Neural progenitor cell (in vitro differentiated cells): ENCODE results near the gene ZNF516. TPM values are rescaled to one million over a fixed set of nuclear protein-coding genes. Genes with fewer than 3 reads are reported as not detected.

Source experiments
- DNase-seq: peaks from one replicate; pipeline ENCODE4 v3.0.0-alpha.2; 2016; ENCODE audit warnings: low spot score
- H2AFZ ChIP-seq: fragments of 200-600 bp; sonication (generic); replicated peaks from 2 replicates; pipeline ENCODE4 v1.6.1; 2016; ENCODE audit warnings: antibody characterized with exemption
- H3F3A ChIP-seq: fragments of 200-600 bp; sonication (generic); 2 replicates; pipeline ENCODE4 v1.6.1; 2016; ENCODE audit warnings: antibody characterized with exemption, low read depth
- H3K27ac ChIP-seq: fragments of 200-600 bp; sonication (generic); 2 replicates; pipeline ENCODE4 v1.5.1; 2016; ENCODE audit warnings: mild to moderate bottlenecking
- H3K27me3 ChIP-seq: fragments of 200-600 bp; sonication (generic); 2 replicates; pipeline ENCODE4 v1.6.1; 2016; ENCODE audit warnings: mild to moderate bottlenecking, moderate library complexity
- H3K36me3 ChIP-seq: fragments of 200-600 bp; sonication (generic); 2 replicates; pipeline ENCODE4 v1.5.1; 2016
- H3K4me1 ChIP-seq: fragments of 200-600 bp; sonication (generic); 2 replicates; pipeline ENCODE4 v1.6.1; 2016; ENCODE audit warnings: mixed run types
- H3K4me2 ChIP-seq: fragments of 200-600 bp; sonication (generic); 2 replicates; pipeline ENCODE4 v1.6.1; 2016
- H3K4me3 ChIP-seq: fragments of 200-600 bp; sonication (generic); 2 replicates; pipeline ENCODE4 v1.5.1; 2016
- H3K79me2 ChIP-seq: fragments of 200-600 bp; sonication (generic); 2 replicates; pipeline ENCODE4 v1.6.1; 2016; ENCODE audit warnings: low read depth
- H3K9ac ChIP-seq: fragments of 200-600 bp; sonication (generic); 2 replicates; pipeline ENCODE4 v1.6.1; 2016
- H3K9me3 ChIP-seq: fragments of 200-600 bp; sonication (generic); 2 replicates; pipeline ENCODE4 v1.5.1; 2016; ENCODE audit warnings: low read depth
- H4K20me1 ChIP-seq: fragments of 200-600 bp; sonication (generic); 2 replicates; pipeline ENCODE4 v1.6.1; 2016; ENCODE audit warnings: low read depth
- H3K27ac Mint-ChIP-seq: 3 replicates; pipeline ENCODE4 v1.8.0; 2021; ENCODE audit warnings: mixed read lengths
- H3K27me3 Mint-ChIP-seq: 2 replicates; pipeline ENCODE4 v1.8.0; 2022; ENCODE audit warnings: low read depth, mild to moderate bottlenecking, inconsistent platforms, moderate library complexity, mixed read lengths; ENCODE audit not compliant: insufficient read depth
- H3K36me3 Mint-ChIP-seq: 3 replicates; pipeline ENCODE4 v1.8.0; 2021; ENCODE audit warnings: mixed read lengths
- H3K4me1 Mint-ChIP-seq: 3 replicates; pipeline ENCODE4 v1.8.0; 2021; ENCODE audit warnings: mixed read lengths
- H3K4me3 Mint-ChIP-seq: 3 replicates; pipeline ENCODE4 v1.8.0; 2021; ENCODE audit warnings: mild to moderate bottlenecking, moderate library complexity, mixed read lengths
- H3K9me3 Mint-ChIP-seq: 3 replicates; pipeline ENCODE4 v1.8.0; 2020; ENCODE audit warnings: mixed read lengths
- EZH2 ChIP-seq: fragments of 200-600 bp; sonication (generic); IDR thresholded peaks from 2 replicates; pipeline ENCODE4 v1.6.1; 2017; ENCODE audit warnings: antibody characterized with exemption, mild to moderate bottlenecking, moderate library complexity
- EZH2phosphoT487 ChIP-seq: fragments of 200-600 bp; sonication (generic); IDR thresholded peaks from 2 replicates; pipeline ENCODE4 v1.6.1; 2017; ENCODE audit warnings: antibody characterized with exemption
- total RNA-seq: library from RNA; depleted of rRNA; stranded (reverse); fragments of >200 nt; gene quantifications from 2 replicates; pipeline ENCODE4 v1.2.3, GENCODE V29; 2015; ENCODE audit warnings: low replicate concordance
- TF ChIP-seq, protein P1 (sequence below): fragments of 200-600 bp; sonication (generic); IDR thresholded peaks from 2 replicates; pipeline ENCODE4 v1.5.1; 2017; ENCODE audit warnings: antibody characterized with exemption, mild to moderate bottlenecking

ZNF516 gene
- total RNA-seq, 1 donor from 2014 or later, result 45.5 TPM

DNA sequence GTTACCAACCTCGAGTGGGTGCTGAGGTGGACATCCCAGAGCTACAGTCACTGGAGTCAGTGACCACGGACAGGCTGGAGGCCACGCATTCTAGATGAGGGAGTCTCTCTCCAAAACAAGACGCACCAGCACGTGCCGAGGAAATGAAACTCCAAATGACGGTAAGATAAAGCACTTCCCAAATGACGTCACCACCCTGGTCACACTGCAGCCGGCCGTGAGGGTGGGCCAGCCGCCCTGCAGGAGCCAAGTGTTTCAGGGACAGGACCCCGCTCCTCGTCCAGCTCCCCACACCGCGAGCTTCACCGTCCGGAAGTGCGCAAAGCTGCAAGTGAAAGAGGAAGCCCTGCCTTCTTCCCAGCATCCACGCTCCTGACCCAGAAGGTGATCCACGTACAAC, 99.4 kb downstream of the ZNF516 start:
- Mint-ChIP-seq H3K27ac (no peak overlapping the region), H3K4me3 (no peak overlapping the region), H3K36me3 (peaks cover 24% of the 10 kb centered on the region), H3K4me1 (peaks cover 22% of the 10 kb centered on the region), H3K27me3 (peaks cover 6% of the 10 kb centered on the region), H3K9me3 (peaks cover 7% of the 10 kb centered on the region)
- Histone ChIP-seq H3K27me3 (no peaks in the 10 kb centered on the region), H2AFZ (no peak overlapping the region), H3K36me3 (no peaks in the 10 kb centered on the region), H3K9me3 (no peaks in the 10 kb centered on the region), H3K79me2 (peaks cover 75% of the 10 kb centered on the region), H3K4me2 (no peak overlapping the region), H3F3A (peaks cover 15% of the 10 kb centered on the region), H3K9ac (no peak overlapping the region), H3K27ac (no peak overlapping the region), H4K20me1 (peaks cover 77% of the 10 kb centered on the region), H3K4me3 (no peak overlapping the region), H3K4me1 (peaks cover 13% of the 10 kb centered on the region)
- no peak for DNase-seq
- TF ChIP-seq EZH2phosphoT487, result no peak
- TF ChIP-seq, protein P1, sequence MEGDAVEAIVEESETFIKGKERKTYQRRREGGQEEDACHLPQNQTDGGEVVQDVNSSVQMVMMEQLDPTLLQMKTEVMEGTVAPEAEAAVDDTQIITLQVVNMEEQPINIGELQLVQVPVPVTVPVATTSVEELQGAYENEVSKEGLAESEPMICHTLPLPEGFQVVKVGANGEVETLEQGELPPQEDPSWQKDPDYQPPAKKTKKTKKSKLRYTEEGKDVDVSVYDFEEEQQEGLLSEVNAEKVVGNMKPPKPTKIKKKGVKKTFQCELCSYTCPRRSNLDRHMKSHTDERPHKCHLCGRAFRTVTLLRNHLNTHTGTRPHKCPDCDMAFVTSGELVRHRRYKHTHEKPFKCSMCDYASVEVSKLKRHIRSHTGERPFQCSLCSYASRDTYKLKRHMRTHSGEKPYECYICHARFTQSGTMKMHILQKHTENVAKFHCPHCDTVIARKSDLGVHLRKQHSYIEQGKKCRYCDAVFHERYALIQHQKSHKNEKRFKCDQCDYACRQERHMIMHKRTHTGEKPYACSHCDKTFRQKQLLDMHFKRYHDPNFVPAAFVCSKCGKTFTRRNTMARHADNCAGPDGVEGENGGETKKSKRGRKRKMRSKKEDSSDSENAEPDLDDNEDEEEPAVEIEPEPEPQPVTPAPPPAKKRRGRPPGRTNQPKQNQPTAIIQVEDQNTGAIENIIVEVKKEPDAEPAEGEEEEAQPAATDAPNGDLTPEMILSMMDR, result no peak
- TF ChIP-seq EZH2, result no peak

DNA sequence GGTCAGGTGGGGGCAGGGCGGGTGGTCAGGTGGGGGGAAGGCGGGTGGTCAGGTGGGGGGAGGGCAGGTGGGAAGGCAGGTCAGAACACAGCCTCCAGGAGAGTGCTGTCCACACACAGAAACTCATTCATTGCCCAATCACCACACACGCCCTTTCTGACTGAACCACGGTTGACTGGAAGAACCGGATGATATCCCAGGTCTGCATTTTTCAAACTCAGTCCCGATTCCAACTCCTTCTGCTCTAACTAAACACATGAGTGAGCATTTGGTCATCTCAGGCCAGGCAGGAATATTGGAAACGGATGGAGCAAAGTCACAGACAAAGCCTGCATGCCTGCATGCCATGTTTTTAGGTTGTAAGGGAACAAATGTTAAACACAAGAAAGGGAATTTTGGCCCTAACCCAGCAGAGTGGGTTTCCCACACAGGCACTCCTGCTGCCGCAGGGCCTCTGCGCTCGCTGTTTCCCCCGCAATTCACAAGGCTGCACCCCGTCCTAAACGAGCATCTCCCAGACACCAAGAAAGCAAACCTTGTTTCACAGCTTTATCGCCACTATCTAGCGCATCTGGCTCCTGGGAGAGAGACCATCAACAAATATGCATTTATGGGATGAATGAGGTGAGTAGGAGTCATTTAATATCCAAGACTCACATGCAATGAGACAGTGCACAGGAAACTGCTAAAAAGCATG, 100.1 kb downstream of the ZNF516 start:
- Histone ChIP-seq H3F3A (peaks cover 8% of the 10 kb centered on the region), H3K9ac (no peak overlapping the region), H3K4me3 (no peak overlapping the region), H2AFZ (no peak overlapping the region), H4K20me1 (peaks cover 77% of the 10 kb centered on the region), H3K79me2 (peaks cover 76% of the 10 kb centered on the region), H3K4me2 (no peak overlapping the region), H3K27me3 (no peaks in the 10 kb centered on the region), H3K9me3 (no peaks in the 10 kb centered on the region), H3K27ac (no peak overlapping the region), H3K36me3 (no peaks in the 10 kb centered on the region), H3K4me1 (peaks cover 8% of the 10 kb centered on the region)
- TF ChIP-seq EZH2phosphoT487, result no peak
- no peak for TF ChIP-seq EZH2
- TF ChIP-seq, protein P1, result no peak
- Mint-ChIP-seq H3K27me3 (peaks cover 9% of the 10 kb centered on the region), H3K4me3 (no peak overlapping the region), H3K4me1 (peaks cover 20% of the 10 kb centered on the region), H3K9me3 (peaks cover 9% of the 10 kb centered on the region), H3K27ac (peak overlapping the region; percentile 57), H3K36me3 (peaks cover 29% of the 10 kb centered on the region)
- no peak for DNase-seq

DNA sequence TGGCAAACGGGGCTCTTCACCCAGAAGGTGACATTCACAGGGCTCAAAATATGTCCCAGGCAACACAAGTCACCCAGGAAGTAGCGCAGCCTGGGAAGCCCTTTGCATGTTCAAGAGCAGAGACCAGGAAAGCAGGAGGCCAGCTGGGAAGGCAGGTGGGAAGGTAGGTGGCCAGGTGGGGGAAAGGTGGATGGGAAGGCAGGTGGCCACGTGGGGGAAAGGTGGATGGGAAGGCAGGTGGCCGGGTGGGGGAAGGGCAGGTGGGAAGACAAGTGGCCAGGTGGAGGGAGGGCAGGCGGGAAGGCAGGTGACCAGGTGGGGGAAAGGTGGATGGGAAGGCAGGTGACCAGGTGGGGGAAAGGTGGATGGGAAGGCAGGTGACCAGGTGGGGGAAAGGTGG, 102.7 kb downstream of the ZNF516 start:
- no peak for DNase-seq
- Histone ChIP-seq H3K9me3 (no peaks in the 10 kb centered on the region), H3F3A (no peaks in the 10 kb centered on the region), H3K27ac (no peak overlapping the region), H3K4me2 (no peak overlapping the region), H3K79me2 (peaks cover 78% of the 10 kb centered on the region), H2AFZ (no peak overlapping the region), H4K20me1 (peaks cover 55% of the 10 kb centered on the region), H3K4me3 (no peak overlapping the region), H3K27me3 (no peaks in the 10 kb centered on the region), H3K36me3 (no peaks in the 10 kb centered on the region), H3K4me1 (no peaks in the 10 kb centered on the region), H3K9ac (no peak overlapping the region)
- Mint-ChIP-seq H3K27ac (no peak overlapping the region), H3K27me3 (peaks cover 9% of the 10 kb centered on the region), H3K4me1 (peaks cover 6% of the 10 kb centered on the region), H3K9me3 (peaks cover 28% of the 10 kb centered on the region), H3K4me3 (no peak overlapping the region), H3K36me3 (peaks cover 49% of the 10 kb centered on the region)
- no peak for TF ChIP-seq EZH2phosphoT487
- TF ChIP-seq, protein P1, result no peak
- TF ChIP-seq EZH2, result no peak
